GM12892 (cell line): ENCODE data around the gene DHX35.
A peak's percentile ranks its signal among the peaks of the same experiment; 100 is the strongest.

ENCODE experiments used
- DNase-seq: peaks from one replicate; pipeline ENCODE4 v3.0.0; 2011; ENCODE audit not compliant: insufficient read length
- FAIRE-seq: peaks from 2 replicates; lab custom pipeline; 2011; peaks lifted over from hg19 to GRCh38; lab: Jason Lieb, UNC
- POLR2A ChIP-seq: IDR thresholded peaks from 2 replicates; pipeline ENCODE4 v1.6.1; 2011; ENCODE audit warnings: low read depth, low read length, control low read depth
- POLR2AphosphoS5 ChIP-seq: IDR thresholded peaks from 2 replicates; pipeline ENCODE4 v1.6.1; 2011; ENCODE audit warnings: low read depth, low read length, control low read depth
- TAF1 ChIP-seq: IDR thresholded peaks from 2 replicates; pipeline ENCODE4 v1.6.1; 2011; ENCODE audit warnings: low read depth, mild to moderate bottlenecking, control low read depth, low read length, borderline replicate concordance

The DHX35 gene

DNA sequence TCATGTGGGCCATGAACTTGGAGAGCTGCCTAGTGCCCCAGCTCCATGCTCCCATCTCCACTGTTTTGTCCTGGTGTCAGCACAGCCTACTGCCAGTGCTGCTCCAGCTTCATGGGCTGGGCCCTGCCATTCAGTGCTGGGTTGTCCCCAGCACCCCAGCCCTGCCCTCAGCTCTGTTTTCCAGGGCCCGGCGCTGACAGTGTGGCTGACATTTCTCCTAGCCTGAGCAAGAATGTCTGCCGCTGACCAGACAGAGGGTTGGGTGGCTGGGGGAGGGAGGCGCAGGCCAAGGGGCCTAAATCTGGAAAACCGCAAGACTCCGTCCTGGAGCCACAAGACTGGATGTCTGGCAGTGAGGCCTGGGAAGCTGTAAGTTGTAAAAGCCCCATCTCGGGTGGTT, 78.9 kb downstream of the DHX35 start:
- DNase-seq (no peak), FAIRE-seq (no peak)
- no peak for TF ChIP-seq POLR2AphosphoS5
- TF ChIP-seq TAF1, result no peak
- TF ChIP-seq POLR2A, result no peak

GRCh38 chr20:39042279-39043150, 80.4 kb downstream of the DHX35 start:
- DNase-seq (no peak), FAIRE-seq (no peak)
- TF ChIP-seq POLR2A, result no peak
- TF ChIP-seq POLR2AphosphoS5, result no peak
- TF ChIP-seq TAF1, result no peak

DNA sequence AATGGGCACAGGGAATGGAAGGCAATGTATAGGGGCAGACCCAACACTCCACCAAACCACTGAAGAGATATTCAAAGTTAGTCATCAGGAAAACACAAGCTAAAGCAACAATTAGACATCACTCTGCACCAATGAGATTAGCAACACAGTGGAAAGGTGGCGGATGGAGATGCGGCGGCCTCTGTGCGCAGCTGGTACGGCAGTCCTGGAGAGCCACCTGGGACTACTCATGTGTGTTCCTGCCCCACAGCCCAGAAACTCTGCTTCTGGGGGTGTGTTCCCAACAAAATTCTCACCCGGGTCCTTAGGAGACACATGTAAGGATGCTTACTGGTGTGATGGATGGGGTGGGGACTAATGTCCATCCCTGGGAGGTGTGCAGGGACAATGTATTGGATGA, 82.4 kb downstream of the DHX35 start:
- DNase-seq, result no peak
- TF ChIP-seq POLR2A (no peak), TAF1 (no peak), POLR2AphosphoS5 (no peak)
- FAIRE-seq, result no peak

- DNase-seq (no peak), FAIRE-seq (no peak)
- TF ChIP-seq TAF1 (no peak), POLR2A (no peak), POLR2AphosphoS5 (no peak)
Observed at GRCh38 chr20:39045676-39046075, 83.5 kb downstream of the DHX35 start.

DNA sequence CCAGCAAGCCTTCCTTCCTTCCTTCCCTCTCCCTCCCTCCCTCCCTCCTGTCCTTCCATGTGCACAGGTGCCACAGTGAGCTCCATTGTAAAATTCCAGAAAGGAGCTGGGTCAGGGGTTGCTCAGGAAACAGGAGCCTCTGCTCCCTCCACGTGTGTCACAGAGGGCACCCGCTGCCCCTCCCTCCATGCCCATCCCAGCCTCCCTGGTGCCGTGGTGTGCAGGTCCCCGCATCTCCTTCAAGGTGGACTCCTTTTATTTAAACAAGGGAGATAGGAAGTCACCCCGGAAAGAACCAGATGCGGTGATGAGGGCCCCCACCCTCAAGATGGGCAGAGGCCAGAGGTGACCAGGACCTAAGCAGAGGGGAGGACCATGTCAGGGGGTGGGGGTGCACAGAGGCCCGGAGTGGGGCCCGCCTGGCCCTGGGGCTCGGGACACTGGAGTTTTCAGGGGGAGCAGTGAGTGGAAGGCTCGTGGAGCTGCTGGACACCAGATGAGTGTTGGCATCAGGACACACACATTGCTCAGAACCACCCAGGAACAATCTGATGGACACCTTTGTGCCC, 85.4 kb downstream of the DHX35 start:
- DNase-seq, result no peak
- TF ChIP-seq TAF1 (no peak), POLR2A (no peak), POLR2AphosphoS5 (no peak)
- no peak for FAIRE-seq

DNA sequence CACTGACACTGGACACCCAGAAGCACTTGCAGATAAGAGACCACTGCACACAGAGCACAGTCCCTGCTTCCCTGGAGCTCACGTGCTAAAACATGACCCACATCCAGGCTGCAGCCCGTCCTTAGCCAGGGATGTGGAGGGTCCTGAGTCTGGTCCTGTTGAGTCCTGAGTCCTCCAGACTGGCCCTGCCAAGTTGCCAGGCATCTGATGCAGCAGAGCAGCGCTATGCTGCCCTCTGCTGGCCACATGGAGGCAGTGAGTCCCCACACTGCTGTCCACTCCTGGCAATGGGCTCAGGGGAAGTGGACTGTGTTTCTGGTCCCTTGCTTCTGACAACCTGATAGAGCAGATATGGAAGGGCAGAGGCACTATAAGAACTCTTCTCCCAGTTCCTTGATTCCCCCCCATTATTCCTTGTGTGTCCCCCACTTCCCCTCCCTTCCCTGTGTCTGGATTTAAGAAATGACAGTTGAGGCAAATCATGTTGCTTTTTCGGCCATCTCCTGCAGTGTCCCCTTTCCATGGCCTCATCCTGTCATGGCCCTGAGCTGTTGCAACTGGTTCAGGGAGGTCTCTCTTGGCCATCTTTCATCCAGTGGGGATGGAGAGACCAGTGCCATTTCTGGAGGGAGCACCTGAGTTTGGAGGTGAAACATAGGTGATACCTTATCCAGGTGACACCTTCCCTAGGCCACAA, 86.0 kb downstream of the DHX35 start:
- peak; percentile 96 for FAIRE-seq

GRCh38 chr20:39049148-39049547, 87.0 kb downstream of the DHX35 start:
- DNase-seq (no peak), FAIRE-seq (no peak)
- TF ChIP-seq POLR2AphosphoS5 (no peak), POLR2A (no peak), TAF1 (no peak)

More for the DNA sequence above, 86.0 kb downstream of the DHX35 start:
- TF ChIP-seq POLR2A, result no peak
- TF ChIP-seq TAF1, result no peak
- TF ChIP-seq POLR2AphosphoS5, result no peak
- DNase-seq, result peak; percentile 72

DNA sequence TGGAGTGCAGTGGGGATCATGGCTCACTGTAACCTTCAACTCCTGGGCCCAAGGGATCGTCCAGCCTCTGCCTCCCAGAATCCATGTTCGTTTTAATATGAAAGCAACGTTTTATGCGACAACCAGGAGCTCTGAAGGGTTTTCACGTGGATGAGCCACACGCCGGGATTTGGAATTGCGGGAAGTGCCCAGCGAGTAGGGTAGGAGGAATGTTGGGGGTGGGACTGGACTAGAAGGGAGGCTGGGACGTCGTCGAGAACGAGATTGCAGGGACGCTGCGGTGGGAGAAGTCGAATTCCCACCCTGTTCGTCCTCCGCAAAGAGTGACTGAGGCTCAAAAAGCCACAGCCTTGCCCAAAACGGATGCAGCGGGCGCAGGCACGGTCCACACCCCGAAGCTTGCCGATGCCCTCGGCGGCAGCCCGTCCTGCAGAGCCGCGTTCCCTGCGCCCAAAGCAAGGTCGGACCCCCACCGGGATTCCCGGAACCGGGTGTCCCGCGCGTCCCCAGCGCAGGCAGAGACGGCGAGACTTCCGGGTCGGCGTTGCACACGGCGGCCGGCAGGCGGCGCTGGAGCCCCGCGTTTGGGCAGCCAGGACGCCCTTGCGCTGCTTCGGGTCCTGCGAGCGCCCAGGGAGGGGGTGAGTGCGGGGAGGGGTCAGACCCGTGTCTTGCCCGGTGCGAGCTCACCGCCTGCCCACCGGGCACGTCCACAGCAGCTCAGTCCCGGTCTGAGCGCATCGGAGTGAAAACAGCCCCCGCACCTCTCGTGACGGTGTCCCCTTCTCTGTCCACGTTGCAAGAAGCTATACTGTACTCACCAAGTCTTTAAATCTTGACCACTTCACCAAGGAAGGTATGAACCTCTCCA, 87.8 kb downstream of the DHX35 start:
- DNase-seq (peak; percentile 76), FAIRE-seq (peak; percentile 89)
- peak; percentile 57; the same call in 1 of the 2 replicates for TF ChIP-seq POLR2A
- TF ChIP-seq TAF1, result 0 out of 2 replicates have a peak, but pooled peaks have one; percentile 30
- 0 out of 2 replicates have a peak, but pooled peaks have one; percentile 30 for TF ChIP-seq POLR2AphosphoS5

DNA sequence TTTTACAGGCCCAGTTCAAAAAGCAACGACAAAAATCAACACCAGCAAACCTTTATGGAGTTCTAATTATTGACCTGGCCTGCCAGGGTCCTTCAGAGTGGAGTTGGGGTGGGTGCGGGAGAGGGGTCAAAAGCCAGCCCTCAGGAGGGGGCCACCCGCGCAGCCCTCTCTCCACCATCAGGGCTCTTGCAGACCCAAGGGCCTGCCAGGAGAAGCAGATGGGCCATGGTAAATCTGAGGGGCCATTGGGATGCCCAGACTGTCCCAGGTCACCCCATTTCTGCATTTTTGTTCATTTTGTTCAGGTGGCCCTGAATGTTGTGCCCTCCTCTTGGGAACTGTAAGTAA, 88.4 kb downstream of the DHX35 start:
- no peak for DNase-seq
- TF ChIP-seq POLR2AphosphoS5 (no peak), TAF1 (no peak), POLR2A (no peak)
- no peak for FAIRE-seq

DNA sequence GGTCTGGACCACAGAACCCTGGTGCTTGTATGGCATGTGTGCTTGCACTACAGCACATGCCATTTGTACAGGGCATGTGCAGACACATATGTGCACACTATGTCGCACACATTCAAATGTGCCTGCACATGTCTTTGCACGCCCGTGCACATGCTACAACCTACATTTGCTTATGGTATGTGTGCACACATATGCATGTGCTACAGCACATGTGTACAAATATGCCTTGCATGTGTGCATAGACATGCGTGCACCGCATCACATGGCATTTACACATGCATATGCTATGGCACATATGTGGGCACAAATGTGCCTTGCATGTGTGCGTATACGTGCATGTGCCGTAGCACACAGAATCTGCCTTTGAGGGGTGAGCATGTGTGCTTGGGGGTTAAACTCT, 90.5 kb downstream of the DHX35 start:
- no peak for FAIRE-seq
- no peak for DNase-seq
- TF ChIP-seq POLR2A, result no peak
- TF ChIP-seq POLR2AphosphoS5, result no peak
- no peak for TF ChIP-seq TAF1
